Activated CD8-positive, alpha-beta memory T cell treated with anti-CD3 and anti-CD28 coated beads, Interleukin-2, amount 50 U/mL, for 4 hours (primary cell): Measurements from ENCODE around the gene RXFP3.

Source experiments
- DNase-seq: peaks from one replicate; pipeline ENCODE4 v3.0.0-alpha.2; 2020

The RXFP3 gene

DNA sequence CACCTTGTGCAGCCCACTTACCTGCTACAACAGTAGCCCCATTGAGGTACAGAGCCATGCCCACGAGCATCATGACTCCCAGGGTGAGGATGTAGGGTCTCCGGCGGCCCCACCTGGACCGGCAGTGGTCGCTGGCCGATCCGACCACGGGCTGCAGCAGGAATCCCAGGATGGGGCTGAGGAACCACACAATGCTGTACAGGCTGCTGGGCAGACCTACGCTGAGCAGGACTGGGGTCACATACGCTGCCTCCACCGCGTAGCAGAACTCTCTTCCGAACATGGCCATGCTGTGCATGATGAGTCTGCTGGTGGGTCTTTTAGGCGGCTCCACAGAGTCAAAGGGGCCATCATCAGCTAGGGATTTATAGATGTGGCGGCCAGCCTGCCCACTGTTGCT is 48.0 kb downstream of the RXFP3 start:
- DNase-seq, result no peak

DNA sequence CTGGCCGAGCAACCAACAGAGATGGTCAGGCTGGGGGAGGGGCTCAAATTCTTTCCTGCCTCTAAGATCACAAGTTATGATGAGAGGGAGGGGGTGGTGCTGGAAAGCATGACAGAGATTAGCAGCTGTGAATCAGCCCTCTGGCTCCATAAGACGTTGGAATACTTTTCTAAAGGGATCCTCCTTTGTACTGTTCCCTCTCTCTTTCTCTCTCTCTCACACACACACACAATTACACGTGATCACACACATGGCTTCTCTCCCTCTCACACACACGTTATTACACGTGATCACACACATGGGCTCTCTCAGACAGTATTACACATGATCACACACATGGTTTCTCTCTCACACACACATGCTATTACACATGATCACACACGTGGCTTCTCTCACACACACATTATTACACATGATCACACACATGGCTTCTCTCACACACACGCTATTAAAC is 48.5 kb downstream of the RXFP3 start, which contains the start of gene SLC45A2:
TSS of gene SLC45A2 (minus strand) at position 23 of the 454 bp plus-strand sequence. CDS start 110 bp downstream, outside the sequence.
- DNase-seq, result no peak

DNA sequence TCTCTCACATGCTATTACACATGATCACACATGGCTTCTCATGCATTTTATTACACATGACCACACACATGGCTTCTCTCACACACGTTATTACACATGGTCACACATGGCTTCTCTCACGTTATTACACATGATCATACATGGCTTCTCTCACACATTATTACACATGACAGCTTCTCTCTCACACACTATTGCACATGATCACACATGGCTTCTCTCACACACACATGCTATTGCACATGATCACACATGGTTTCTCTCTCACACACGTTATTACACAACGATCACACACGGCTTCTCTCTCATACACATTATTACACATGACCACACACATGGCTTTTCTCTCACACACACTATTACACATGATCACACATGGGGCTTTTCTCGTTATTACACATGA is 49.3 kb downstream of the RXFP3 start:
- DNase-seq, result no peak
